Ovary (tissue), 3 donors: ENCODE measurements around the gene MAGOHB.

ENCODE experiments used
- EP300 ChIP-seq: sonication (generic); formaldehyde crosslinking; IDR thresholded peaks from one replicate; pipeline ENCODE4 v1.6.1; 2017; ENCODE audit warnings: antibody characterized with exemption
- TF ChIP-seq, protein P1 (sequence below), 3 donors: fragments of 450-650 bp in 2 of 3; fragments of 200-600 bp in 1 of 3; IDR thresholded peaks; one replicate each; pipeline versions ENCODE4 v1.5.1 to v1.8.0; 2016 to 2022; ENCODE audit warnings: antibody characterized with exemption in 3 of 3, mild to moderate bottlenecking in 1 of 3
- donor health status: DM: no; HTN: no; CAD: no.

DNA sequence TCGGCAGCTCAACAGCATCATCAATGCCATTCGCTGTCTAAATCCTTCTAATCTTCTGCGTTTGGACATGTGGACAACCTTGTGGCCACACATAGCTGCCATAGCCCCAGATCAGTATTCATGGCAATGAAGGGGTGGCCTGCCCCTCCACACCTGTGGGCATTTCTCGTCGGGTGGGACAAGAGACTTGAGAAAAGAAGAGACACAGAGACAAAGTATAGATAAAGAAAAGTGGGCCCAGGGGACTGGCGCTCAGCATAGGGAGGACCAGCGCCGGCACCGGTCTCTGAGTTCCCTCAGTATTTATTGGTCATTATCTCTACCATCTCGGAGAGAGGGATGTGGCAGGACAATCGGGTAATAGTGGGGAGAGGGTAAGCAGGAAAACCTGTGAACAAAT lies 42.3 kb downstream of the MAGOHB start:
- TF ChIP-seq, protein P1, sequence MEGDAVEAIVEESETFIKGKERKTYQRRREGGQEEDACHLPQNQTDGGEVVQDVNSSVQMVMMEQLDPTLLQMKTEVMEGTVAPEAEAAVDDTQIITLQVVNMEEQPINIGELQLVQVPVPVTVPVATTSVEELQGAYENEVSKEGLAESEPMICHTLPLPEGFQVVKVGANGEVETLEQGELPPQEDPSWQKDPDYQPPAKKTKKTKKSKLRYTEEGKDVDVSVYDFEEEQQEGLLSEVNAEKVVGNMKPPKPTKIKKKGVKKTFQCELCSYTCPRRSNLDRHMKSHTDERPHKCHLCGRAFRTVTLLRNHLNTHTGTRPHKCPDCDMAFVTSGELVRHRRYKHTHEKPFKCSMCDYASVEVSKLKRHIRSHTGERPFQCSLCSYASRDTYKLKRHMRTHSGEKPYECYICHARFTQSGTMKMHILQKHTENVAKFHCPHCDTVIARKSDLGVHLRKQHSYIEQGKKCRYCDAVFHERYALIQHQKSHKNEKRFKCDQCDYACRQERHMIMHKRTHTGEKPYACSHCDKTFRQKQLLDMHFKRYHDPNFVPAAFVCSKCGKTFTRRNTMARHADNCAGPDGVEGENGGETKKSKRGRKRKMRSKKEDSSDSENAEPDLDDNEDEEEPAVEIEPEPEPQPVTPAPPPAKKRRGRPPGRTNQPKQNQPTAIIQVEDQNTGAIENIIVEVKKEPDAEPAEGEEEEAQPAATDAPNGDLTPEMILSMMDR (IDR thresholded peaks at IDR 0.05) = no peak
- no peak for TF ChIP-seq EP300
